ENCODE results near the gene GPR183.

DNA sequence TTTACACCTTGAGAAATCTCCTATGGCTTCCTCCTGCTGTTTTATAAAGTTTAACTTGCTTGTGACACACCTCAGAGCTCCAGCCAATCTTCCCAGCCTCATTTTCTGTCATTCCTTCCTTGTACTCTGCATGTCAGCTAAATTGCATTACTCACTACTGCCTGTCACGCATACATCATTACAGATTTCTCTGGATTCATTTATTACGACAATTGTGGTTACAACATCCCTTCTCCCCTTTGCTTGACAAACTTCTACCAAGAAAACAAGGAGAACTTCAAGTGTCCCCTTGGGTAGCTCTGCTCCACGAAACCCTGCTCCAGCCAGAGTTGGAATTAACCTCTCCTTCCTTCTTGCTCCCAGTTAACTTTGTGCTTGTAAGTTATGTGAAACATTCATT lies 27.0 kb downstream of the GPR183 start:
- TF ChIP-seq CTCF (IDR thresholded peaks at IDR 0.05) (no peak), POLR2A (IDR thresholded peaks at IDR 0.05) (no peak)

Data from adrenal gland (tissue), 5 donors.